IPS DF 4.7 (cell line): Measurements from ENCODE around the gene TSPYL1.

ENCODE experiments used
- DNase-seq: peaks from one replicate; pipeline ENCODE4 v3.0.0-alpha.2; 2013; ENCODE audit warnings: low spot score; ENCODE audit errors: extremely low read depth

TSPYL1 gene

DNA sequence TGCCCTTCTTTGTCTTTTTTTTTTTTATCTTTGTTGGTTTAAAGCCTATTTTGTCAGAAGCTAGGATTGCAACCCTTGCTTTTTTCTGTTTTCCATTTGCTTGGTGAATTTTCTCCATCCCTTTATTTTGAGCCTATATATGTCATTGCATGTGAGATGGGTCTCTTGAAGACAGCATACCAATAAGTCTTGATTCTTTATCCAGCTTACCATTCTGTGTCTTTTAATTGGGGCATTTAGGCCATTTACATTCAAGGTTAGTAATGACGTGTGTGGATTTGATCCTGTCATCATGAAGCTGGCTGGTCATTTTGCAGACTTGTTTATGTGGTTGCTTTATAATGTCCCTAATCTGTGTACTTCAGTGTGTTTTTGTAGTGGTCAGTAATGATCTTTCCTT, 16.4 kb downstream of the TSPYL1 start:
- DNase-seq, result no peak

DNA sequence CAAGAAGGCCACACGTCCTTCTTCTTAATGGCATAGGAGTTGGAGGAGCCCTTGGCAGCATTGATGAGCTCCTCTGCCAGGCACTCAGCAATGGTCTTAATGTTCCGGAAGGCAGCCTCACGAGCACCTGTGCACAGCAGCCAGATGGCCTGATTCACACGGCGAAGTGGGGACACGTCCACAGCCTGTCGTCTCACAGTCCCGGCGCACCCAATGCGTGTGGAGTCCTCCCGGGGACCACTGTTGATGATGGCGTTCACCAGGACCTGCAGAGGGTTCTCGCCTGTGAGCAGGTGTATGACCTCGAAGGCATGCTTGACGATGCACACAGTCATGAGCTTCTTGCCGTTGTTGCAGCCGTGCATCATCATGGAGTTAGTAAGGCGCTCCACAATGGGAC, 21.2 kb downstream of the TSPYL1 start:
- DNase-seq, result no peak

DNA sequence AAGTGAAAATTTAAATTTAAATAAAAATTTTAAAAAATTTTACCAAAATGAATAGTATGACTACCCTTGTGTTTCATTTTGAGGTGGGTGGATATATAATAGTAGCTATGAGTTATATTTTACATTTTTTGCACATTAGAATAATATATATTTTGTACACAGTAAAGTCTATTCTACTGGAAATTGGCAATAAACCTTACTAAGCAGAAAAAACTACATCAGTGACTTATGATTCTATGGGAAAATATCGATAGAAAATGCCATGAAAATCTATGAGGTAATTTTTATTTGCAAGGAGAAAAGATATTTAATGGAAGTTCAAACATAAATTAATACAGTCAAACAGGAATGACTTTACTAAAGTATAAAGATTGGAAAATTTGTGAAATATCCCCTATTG, 23.0 kb downstream of the TSPYL1 start:
- DNase-seq, result no peak

DNA sequence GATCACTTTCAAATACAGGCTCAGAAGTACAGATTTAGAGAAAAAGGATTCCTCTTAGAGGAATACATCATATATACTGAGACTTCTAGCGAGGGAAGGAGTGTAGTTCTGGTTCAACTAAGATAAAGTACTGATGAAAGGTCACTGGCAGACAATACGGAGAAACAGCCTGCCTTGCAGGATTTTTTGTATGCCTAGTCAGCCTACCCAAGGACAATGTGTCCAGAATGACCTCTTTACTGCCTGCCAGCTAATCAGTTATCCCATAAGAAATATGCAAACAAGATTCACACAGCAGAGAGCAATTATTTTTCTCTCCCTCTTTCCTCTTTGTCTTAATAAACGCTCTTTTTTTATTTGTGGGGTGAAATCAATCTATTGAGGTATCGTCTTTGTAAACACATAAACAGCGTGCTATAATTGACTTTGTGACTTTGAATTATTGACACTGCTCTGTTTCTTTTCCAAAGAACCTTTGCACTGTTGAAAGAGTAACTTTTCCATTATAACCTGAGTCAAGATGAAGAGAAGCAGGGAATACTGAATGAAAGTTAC, 24.4 kb downstream of the TSPYL1 start:
- no peak for DNase-seq

DNA sequence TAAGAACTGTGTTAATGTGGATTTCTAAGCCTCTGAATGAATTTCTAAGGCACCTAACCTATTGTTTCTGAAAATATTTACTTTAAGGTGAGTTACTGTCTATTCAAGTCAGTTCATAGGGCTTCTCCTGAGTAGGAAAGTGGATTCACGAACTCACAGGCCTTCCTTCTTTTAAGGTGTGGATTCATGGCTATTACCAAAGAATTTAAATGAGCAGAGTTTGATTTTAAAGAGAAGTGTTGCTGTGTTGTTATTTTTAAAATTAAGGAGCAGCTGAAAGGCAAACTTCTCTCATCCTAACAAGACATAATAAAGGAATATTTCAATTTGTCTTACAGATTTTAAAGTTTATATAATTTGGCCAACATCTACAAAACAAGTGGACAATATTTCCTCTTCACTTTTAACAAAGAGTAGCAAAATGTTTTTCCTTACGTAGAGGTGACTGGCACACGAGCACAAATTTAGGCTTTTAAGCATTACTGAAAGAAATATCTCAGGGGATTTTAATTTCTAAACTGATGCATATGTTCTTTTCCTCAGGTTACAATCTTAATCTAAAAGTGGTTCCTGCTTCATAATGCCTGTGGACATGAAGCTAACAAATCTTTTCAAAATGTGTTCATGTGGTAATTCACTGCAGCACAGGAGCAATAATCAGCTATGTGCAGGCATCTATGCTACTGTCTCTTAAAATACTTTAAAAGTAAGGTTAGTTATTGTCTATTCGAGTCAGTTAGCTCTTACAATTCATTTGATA, 25.3 kb downstream of the TSPYL1 start:
- DNase-seq, result no peak

DNA sequence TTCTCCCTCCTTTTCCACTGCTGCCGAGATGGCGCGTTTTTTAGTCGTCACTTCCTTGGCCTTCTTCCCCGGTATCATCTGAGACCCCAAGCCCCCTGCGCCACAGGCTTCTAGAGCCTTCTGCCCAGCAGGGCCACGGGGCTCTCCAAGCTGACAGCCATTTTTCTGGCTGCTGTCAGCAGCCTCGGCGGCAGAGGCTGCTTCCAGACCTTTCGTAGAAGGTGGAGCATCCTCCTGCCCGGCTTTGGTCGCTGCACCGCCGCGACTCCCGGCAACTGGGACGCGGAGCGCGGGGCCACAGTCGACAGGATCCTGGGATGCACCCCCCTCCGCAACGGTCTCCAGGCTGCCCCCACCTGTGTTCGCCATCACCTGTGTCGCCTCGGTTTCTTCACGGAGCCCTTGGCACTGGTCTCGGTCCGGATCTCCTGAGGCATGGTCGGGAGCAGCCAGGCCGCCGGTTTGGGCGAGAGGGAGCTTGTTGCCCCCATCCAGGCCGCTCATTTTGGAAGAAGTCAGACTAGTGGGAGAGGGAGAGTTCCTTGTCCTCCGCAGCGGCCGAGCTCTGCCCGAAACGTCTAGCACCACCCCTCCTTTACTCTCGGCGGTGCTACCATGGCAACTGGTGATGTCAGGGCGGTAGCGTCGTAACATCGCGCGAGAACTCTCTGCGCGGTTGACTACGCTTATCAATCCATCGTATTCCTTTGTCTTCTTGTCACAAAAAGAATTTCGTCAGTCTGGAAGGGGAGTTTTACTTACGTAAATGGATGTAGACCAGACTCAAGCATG, 26.0 kb downstream of the TSPYL1 start, which contains the start of gene TSPYL4:
TSPYL4 (minus strand) TSS at position 571 of the 792 bp plus-strand sequence; CDS start at position 504, 67 bp downstream.
- peak; percentile 91 for DNase-seq

DNA sequence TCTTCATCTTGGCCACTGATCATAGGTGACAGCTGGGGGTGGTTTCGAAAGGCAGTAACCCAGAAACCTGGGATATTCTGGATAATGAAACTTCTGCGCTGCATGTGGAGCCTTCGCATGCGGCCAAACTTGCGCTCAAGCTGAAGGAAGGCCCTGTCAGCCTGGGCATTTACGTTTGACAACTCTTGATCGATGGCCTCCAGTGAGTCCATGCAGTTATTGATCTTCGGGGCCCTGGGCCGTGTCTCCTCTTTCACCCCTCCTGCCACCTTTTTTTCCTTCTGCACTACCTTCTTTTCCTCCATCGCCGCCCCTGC, 26.6 kb downstream of the TSPYL1 start:
- no peak for DNase-seq

DNA sequence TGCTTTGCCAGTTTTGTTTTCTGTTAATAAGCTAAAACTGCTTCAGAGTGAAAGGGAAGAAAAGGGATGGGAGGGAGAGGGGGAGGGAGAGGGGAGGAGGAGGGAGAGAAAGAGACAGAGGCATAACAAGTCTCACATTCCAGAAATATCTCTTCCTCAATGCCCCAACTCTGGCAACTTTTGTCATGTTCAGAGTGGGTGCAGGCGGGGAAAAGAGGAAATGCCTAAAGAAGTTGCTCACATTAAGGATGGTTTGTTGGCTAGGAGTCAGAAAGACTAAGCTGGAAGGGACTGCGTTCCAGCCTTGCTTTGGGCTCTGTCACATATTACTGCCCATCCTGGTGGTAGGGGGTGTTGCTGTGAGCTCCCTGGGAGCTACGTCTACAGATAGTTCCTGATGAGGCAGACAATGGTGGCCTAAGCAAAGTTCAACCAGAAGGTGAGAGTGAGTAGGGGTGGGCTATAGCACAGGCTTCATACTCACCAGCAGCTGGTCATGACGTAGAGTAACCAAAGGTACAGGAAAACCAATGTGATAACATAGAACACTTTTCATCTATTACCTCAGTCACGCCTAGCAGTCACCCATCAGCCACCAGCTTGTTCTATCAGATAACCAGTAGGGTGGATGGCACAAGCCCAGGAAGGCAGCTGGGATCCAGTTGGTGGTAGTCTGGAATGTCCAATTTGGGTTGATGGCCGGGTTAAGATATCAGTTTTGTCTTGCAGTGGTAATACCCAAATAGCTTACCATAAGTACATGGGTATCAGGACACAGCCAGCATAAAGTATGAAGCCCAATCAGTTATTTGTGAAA, 28.0 kb downstream of the TSPYL1 start:
- DNase-seq, result no peak

DNA sequence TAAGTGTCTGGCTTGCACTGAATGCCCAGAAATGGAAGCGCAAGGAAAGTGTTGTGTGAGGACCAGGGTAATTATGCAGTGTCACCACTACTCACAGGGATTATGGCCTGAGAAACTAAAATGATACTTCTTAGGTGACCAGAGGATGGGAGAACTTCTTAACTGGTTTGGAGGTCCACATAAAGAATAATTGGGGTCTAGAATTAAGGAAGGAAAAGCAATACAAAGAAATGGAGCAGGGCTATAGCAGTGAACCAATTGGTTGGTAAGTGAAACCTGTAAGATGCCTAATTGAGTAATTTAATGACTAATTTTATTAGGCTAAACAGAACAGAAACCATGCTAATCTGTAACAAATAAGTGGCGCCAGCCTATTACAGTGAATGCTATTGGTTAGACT, 31.2 kb downstream of the TSPYL1 start:
- no peak for DNase-seq

DNA sequence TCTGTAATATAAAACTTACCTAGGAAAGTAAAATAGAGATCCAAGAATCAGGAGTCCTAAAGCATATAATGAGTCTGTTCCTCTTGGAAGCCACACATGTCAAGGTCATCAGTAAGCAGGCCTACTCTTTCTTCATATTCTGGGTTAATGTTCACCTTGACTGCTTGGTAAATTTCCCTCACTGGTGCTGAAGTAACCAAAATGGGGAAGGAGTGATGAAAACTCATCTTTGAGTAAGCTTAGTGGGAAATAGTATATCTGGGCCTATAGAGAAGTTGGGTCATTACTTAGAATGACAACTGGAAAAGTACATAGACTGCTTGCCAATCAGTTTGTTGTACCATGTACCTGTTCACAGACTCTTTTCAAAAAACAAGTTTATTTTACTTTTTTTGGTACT, 32.4 kb downstream of the TSPYL1 start:
- DNase-seq, result no peak

DNA sequence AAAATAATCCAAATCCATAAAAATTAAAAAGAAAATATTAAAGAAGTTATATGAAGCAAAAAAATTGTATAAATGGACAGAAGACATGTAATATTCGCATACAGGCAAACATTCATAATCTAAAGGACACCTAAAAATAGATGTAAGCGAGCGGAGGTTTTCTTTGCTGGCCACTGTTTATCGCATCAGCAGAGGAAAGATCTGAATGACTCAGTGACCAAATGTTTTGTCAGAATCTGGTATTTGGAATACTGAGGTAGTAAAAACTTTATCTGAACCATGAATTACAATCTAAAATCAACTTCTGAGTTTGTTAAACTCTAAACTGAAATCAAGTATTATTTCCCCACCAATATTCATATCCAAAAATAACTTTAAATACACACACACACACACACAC, 33.6 kb downstream of the TSPYL1 start:
- no peak for DNase-seq

DNA sequence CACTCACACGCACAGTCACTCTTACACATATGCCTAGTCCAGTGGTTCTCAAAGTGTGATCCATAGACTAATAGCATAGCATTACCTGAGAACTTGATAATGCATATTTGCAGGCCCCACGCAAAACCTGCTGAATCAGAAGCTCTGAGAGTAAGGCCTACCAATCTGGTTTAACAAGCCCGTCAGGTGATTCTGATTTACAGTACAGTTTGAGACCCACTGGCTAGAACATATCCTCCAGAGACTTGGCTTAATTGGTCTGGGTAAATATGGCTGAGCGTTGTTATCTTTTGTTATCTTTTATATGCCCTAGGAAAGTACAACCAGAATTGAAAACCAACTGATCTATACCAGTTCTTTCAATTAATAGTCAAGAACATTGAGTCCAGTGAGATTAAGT, 35.4 kb downstream of the TSPYL1 start:
- no peak for DNase-seq

DNA sequence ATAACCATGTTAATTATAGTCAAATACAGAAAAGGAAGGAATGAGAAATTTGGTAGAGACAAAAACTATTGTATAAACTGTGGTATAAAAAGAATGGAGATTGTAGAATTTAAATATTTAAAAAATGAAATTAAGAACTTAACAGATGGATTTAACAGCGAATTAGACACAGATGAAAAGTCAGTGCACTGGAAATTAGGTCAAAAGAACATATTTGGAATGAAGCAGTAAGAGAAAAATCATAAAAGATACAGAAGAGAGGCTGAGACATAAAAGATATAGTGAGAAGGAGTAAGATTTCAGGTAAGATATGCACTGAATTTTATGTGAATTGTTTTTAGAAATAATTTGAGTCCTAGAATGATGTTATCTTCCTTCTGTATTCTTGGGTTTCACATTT, 39.9 kb downstream of the TSPYL1 start:
- DNase-seq, result no peak

DNA sequence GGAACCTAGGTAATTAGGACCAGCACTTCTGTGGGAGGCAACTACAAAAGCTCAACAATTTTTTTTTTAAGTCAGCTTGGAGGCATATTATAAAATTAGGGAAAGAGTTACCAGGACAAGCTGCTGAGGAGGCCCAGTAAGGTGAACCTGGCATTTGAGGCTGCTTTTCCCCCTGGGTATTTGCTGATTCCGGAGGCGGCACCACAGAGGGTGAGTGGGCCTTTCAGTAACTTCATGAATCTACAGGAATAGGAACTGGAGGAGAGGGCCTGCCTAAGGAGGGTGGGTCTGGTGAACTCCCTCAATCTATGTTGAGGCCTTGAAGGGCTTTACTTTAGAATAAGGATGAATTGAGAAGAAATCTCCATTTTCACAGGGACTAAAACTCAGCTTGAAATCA, 40.5 kb downstream of the TSPYL1 start:
- no peak for DNase-seq

DNA sequence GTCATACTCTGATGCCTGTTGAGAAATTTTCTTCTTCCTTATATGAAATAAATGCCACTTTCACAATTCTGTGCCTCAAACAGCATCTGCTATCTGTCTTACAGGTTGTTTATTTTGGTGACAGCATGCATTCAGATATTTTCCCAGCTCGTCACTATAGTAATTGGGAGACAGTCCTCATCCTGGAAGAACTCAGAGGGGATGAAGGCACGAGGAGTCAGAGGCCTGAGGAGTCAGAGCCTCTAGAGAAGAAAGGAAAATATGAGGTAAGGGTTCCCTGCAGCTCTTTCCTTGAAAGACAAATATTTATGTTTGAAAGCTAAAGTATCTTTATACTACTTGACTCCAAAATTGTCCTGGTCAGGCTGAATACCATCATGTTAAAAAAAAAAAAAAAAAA, 41.6 kb downstream of the TSPYL1 start:
- DNase-seq, result no peak

DNA sequence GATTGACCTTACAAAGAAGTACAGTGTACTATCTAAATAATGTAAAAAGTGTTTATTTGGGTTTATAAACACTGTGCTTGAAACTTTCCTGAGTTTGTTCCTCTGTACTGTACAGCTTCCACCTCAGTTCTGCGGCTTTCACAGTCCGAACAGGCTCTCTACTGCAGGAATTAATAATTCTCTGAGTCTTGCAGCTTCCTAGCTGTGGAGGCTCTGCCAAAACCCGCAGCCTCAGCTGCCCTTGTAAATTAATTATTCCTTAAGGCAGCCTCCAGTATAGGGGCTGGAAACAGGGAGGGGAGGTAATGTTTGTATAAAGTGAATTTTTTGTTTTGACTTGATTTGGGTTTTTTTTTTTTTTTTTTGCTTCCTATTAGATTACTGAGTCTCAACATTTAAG, 45.0 kb downstream of the TSPYL1 start:
- no peak for DNase-seq

DNA sequence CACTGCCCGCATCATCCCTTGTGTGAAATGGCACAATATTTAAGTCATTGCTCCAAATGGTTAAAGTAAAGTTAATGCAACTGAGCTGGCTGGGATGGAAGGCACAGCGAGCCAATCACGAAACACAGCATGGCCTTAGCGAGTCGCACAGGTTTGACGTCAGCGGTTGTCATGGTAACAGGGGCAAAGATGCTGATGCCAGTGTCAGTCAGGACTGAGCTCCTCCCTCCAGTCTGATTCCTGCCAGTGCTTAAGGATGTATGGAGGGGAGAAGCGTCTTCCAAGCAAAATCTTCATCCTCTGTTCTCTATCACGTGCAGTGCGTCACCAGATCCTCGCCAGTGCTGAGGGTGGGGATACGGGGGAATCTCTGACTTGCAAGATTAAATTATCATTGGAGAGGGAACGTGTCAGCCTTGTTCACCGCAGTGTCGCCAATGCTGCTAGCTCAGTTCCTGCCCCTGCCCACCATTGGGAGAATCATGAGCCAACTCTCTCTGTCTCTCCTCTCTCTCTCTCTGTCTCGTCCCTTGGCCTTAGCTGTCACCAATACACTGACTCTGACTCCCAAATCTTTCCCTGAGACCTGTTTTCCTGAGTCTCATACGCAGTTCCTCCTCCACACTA, 50.3 kb downstream of the TSPYL1 start:
- DNase-seq, result peak; percentile 91
